Measurements from ENCODE around the gene CSHL1. TPM values are rescaled to one million over a fixed set of nuclear protein-coding genes. Genes with fewer than 3 reads are reported as not detected.
"Not testable (repeated sequence)": the region's sequence is repeated elsewhere in the genome, so short reads cannot be mapped to it uniquely, and the experiment has no call there.

The CSHL1 gene
- polyA plus RNA-seq, 3 donors: not detected

DNA sequence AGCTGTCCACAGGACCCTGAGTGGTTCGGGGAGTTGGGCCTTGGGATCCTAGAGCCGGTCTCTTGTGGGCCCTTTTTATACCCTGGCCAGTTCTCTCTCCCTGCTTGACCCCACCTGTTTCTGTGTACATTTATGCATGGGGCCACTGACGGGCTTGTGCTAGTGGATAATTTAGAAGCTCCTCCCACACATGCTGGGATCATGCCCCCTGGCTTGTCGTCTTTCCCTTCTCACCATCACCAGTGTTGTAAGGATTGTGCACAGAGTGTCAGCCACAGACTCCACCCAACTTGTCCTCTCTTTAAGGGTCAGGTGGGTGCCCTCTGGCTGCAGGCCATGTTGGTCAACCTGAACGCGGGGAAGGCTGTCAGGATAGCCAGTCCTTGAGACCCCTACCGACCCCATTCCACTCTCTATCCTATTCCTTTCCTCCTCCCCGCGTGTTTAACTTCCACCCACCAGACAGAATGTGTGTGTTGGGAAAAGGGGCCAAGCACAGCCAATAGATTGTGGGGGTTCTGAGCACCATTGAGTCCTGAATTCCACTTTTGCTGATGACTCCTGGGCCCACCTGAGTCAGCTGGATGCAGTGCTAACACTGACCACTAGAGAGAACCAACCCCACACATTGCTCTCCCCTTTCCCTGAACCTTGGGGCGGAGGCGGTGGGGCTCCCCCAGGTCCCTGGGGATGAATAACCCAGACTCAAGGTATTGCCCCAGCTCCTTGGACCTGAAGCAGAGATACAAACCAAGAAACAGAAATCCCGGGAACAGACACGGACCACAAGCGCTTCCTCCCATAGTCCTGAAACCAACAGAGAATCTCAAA lies 14.3 kb downstream of the CSHL1 start, which contains the start of gene CSH1:
TSS of gene CSH1 (minus strand) at position 51 of the 831 bp plus-strand sequence. CDS start 63 bp downstream, outside the sequence.
- DNase-seq; H3K4me3 ChIP-seq (replicated peaks in 1 of 3; ENCODE audit: low read depth in 2 of 3, low read length in 3 of 3); H3K4me1 ChIP-seq (ENCODE audit: control insufficient read depth in 1 of 2, insufficient read depth in 2 of 2, low read length in 2 of 2); H3K9ac ChIP-seq (ENCODE audit: insufficient read depth, low read length, poor library complexity, severe bottlenecking); H3K27me3 Mint-ChIP-seq (ENCODE audit: low read depth in 3 of 3); H2AFZ ChIP-seq (ENCODE audit: insufficient read depth, low read depth, low read length, poor library complexity, severe bottlenecking); H3K27ac ChIP-seq (ENCODE audit: low read depth in 1 of 2, low read length in 2 of 2); H3K27ac Mint-ChIP-seq; H3K27me3 ChIP-seq (ENCODE audit: control insufficient read depth in 2 of 2, insufficient read depth in 2 of 2, low read length in 2 of 2); H3K9me3 Mint-ChIP-seq; H3K4me3 Mint-ChIP-seq; H3K36me3 Mint-ChIP-seq; H3K9me3 ChIP-seq (replicated peaks in 1 of 2; ENCODE audit: control insufficient read depth in 1 of 2, insufficient read depth in 1 of 2, low read length in 2 of 2); H3K36me3 ChIP-seq (replicated peaks in 1 of 2; ENCODE audit: control insufficient read depth in 1 of 2, insufficient read depth in 2 of 2, low read length in 2 of 2); H3K79me2 ChIP-seq (ENCODE audit: insufficient read depth, low read length); H3K4me1 Mint-ChIP-seq; intact Hi-C loops (cut with micrococcal nuclease); H3K4me2 ChIP-seq (replicated peaks; ENCODE audit: extremely low read depth, low read length, poor library complexity, severe bottlenecking); H4K20me1 ChIP-seq (ENCODE audit: insufficient read depth, low read length): not testable (repeated sequence)
- WGBS (ENCODE audit: insufficient coverage): no CpG with 5 or more reads among the region's 14 CpGs

DNA sequence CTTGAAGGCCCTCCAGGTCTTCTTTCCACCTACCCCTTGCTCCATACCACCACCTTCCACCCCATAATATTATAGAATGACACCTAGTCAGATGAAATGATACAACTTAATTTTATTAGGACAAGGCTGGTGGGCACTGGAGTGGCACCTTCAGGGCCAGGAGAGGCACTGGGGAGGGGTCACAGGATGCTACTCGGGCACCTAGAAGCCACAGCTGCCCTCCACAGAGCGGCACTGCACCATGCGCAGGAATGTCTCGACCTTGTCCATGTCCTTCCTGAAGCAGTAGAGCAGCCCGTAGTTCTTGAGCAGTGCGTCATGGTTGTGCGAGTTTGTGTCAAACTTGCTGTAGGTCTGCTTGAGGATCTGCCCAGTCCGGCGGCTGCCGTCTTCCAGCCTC lies 16.2 kb downstream of the CSHL1 start:
- H3K4me2 ChIP-seq (replicated peaks; ENCODE audit: extremely low read depth, low read length, poor library complexity, severe bottlenecking); DNase-seq; intact Hi-C loops (cut with micrococcal nuclease); H3K27ac Mint-ChIP-seq; H3K4me1 Mint-ChIP-seq; H3K27ac ChIP-seq (ENCODE audit: low read depth in 1 of 2, low read length in 2 of 2); H3K4me3 Mint-ChIP-seq; H4K20me1 ChIP-seq (ENCODE audit: insufficient read depth, low read length); H3K4me3 ChIP-seq (replicated peaks in 1 of 3; ENCODE audit: low read depth in 2 of 3, low read length in 3 of 3); H3K9ac ChIP-seq (ENCODE audit: insufficient read depth, low read length, poor library complexity, severe bottlenecking); H3K79me2 ChIP-seq (ENCODE audit: insufficient read depth, low read length); H2AFZ ChIP-seq (ENCODE audit: insufficient read depth, low read depth, low read length, poor library complexity, severe bottlenecking); H3K9me3 ChIP-seq (replicated peaks in 1 of 2; ENCODE audit: control insufficient read depth in 1 of 2, insufficient read depth in 1 of 2, low read length in 2 of 2); H3K36me3 ChIP-seq (replicated peaks in 1 of 2; ENCODE audit: control insufficient read depth in 1 of 2, insufficient read depth in 2 of 2, low read length in 2 of 2); H3K27me3 ChIP-seq (ENCODE audit: control insufficient read depth in 2 of 2, insufficient read depth in 2 of 2, low read length in 2 of 2); H3K4me1 ChIP-seq (ENCODE audit: control insufficient read depth in 1 of 2, insufficient read depth in 2 of 2, low read length in 2 of 2); H3K36me3 Mint-ChIP-seq; H3K9me3 Mint-ChIP-seq; H3K27me3 Mint-ChIP-seq (ENCODE audit: low read depth in 3 of 3): not testable (repeated sequence)
- 80% methylated on average over 1 of the region's 10 CpGs for WGBS (ENCODE audit: insufficient coverage)

DNA sequence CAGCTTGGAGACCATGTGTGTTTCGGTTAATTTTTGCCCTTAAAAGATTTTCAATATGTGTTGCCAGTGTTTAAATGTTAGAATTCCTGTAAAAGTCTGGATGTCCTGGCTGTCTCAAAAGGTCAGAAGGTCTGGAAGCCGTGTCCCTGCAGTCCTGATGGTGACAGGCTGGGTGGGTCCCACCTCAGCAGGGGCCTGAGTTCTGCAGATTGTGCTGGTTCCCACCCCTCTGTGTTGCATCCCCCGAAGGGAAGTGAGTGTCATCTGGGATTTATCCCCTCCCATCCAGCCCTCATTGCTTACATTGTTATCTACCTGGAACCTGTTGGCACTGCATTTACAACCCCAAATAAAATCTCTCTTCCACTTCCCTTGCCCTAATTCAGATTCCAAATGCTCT lies 17.0 kb downstream of the CSHL1 start:
- H4K20me1 ChIP-seq (ENCODE audit: insufficient read depth, low read length); H3K27ac ChIP-seq (ENCODE audit: low read depth in 1 of 2, low read length in 2 of 2); H3K27ac Mint-ChIP-seq; H3K27me3 Mint-ChIP-seq (ENCODE audit: low read depth in 3 of 3); H3K79me2 ChIP-seq (ENCODE audit: insufficient read depth, low read length); intact Hi-C loops (cut with micrococcal nuclease); H3K9ac ChIP-seq (ENCODE audit: insufficient read depth, low read length, poor library complexity, severe bottlenecking); H3K4me2 ChIP-seq (replicated peaks; ENCODE audit: extremely low read depth, low read length, poor library complexity, severe bottlenecking); H3K27me3 ChIP-seq (ENCODE audit: control insufficient read depth in 2 of 2, insufficient read depth in 2 of 2, low read length in 2 of 2); H3K4me3 ChIP-seq (replicated peaks in 1 of 3; ENCODE audit: low read depth in 2 of 3, low read length in 3 of 3); H3K9me3 ChIP-seq (replicated peaks in 1 of 2; ENCODE audit: control insufficient read depth in 1 of 2, insufficient read depth in 1 of 2, low read length in 2 of 2); H3K4me1 Mint-ChIP-seq; H2AFZ ChIP-seq (ENCODE audit: insufficient read depth, low read depth, low read length, poor library complexity, severe bottlenecking); DNase-seq; H3K4me1 ChIP-seq (ENCODE audit: control insufficient read depth in 1 of 2, insufficient read depth in 2 of 2, low read length in 2 of 2); H3K4me3 Mint-ChIP-seq; H3K9me3 Mint-ChIP-seq; H3K36me3 ChIP-seq (replicated peaks in 1 of 2; ENCODE audit: control insufficient read depth in 1 of 2, insufficient read depth in 2 of 2, low read length in 2 of 2); H3K36me3 Mint-ChIP-seq: not testable (repeated sequence)
- WGBS (ENCODE audit: insufficient coverage): 83% methylated on average over 1 of the region's 3 CpGs

Data from CD14-positive monocyte (primary cell).